K562 (cell line): ENCODE measurements around the gene BCL11A. TPM values are rescaled to one million over a fixed set of nuclear protein-coding genes. Genes with fewer than 3 reads are reported as not detected.

Source experiments
- ATAC-seq: fragments of 200-7000 bp; cut with Tn5 transposase; 3 replicates; pipeline ENCODE4 v1.9.1; 2020; ENCODE audit warnings: moderate library complexity
- BruUV-seq: library from RNA; stranded (reverse); fragments of 400-500 nt; replicated peaks from 2 replicates; lab custom pipeline; 2021; lab: Mats Ljungman, UMichigan
- CTCF ChIA-PET: fragments of 300-600 bp; formaldehyde crosslinking; extraction: SDS; loops from one replicate; lab custom pipeline; 2021; ENCODE audit warnings: low intra/inter-chr PET ratio; lab: Yijun Ruan, JAX
- POLR2A ChIA-PET: fragments of 300-600, 350-650 bp; sonication (Branson Sonifier 250); formaldehyde crosslinking; extraction: SDS; loops from one replicate; lab custom pipeline; 2021; ENCODE audit warnings: antibody characterized with exemption, inconsistent platforms; lab: Yijun Ruan, JAX
- DNase-seq, 4 experiments: peaks; one replicate each; pipeline versions ENCODE4 v3.0.0 to v3.0.0-alpha.2; 2011 to 2018; ENCODE audit warnings: low spot score in 3 of 4, mixed read lengths in 3 of 4; ENCODE audit errors: extremely low read depth in 1 of 4
- FAIRE-seq: peaks from 2 replicates; lab custom pipeline; 2011; peaks lifted over from hg19 to GRCh38; lab: Jason Lieb, UNC
- H2AFZ ChIP-seq: 2 replicates; pipeline ENCODE4 v1.6.0; 2011; ENCODE audit warnings: low read depth, low read length, control low read depth, inconsistent platforms
- H3K27ac ChIP-seq: fragments of 200-600 bp; 3 replicates; pipeline ENCODE4 v1.8.0; 2011; ENCODE audit warnings: low read depth, mild to moderate bottlenecking, control low read depth, inconsistent platforms, low read length, moderate library complexity, mixed read lengths; ENCODE audit errors: extremely low read depth
- H3K27me3 ChIP-seq, 2 experiments: fragments of 300-600 bp in 1 of 2; 2 replicates in 1 of 2; 3 replicates in 1 of 2; pipeline versions ENCODE4 v1.6.0 to v1.8.0; 2011; ENCODE audit warnings: inconsistent platforms in 2 of 2, low read length in 2 of 2, mild to moderate bottlenecking in 1 of 2, mixed read lengths in 1 of 2, moderate library complexity in 1 of 2; ENCODE audit not compliant: control insufficient read depth in 2 of 2, insufficient read depth in 2 of 2
- H3K36me3 ChIP-seq: fragments of 300-600 bp; 3 replicates; pipeline ENCODE4 v1.8.0; 2011; ENCODE audit warnings: mild to moderate bottlenecking, low read length, inconsistent platforms; ENCODE audit not compliant: control insufficient read depth, insufficient read depth
- H3K4me1 ChIP-seq, 2 experiments: fragments of 200-600 bp in 1 of 2; replicated peaks in 1 of 2; 2 replicates in 1 of 2; 3 replicates in 1 of 2; pipeline versions ENCODE4 v1.5.1 to v1.8.0; 2011; ENCODE audit warnings: inconsistent platforms in 2 of 2, low read length in 2 of 2, mild to moderate bottlenecking in 1 of 2, mixed read lengths in 1 of 2, moderate library complexity in 1 of 2; ENCODE audit not compliant: control insufficient read depth in 2 of 2, insufficient read depth in 2 of 2
- H3K4me2 ChIP-seq: 2 replicates; pipeline ENCODE4 v1.6.1; 2011; ENCODE audit warnings: low read length, control low read depth, inconsistent platforms, mixed read lengths; ENCODE audit not compliant: insufficient read depth
- H3K4me3 ChIP-seq: fragments of 200-600 bp; sonication (generic), shearing (Covaris generic); 2 replicates; pipeline ENCODE4 v1.5.1; 2016; ENCODE audit warnings: control low read depth, inconsistent platforms
- H3K79me2 ChIP-seq: fragments of 200-600 bp; 3 replicates; pipeline ENCODE4 v1.8.0; 2011; ENCODE audit warnings: low read length, inconsistent platforms; ENCODE audit not compliant: control insufficient read depth, insufficient read depth
- H3K9ac ChIP-seq, 2 experiments: 2 replicates each; pipeline versions ENCODE4 v1.6.0 to v1.6.1; 2011; ENCODE audit warnings: low read depth in 2 of 2, low read length in 2 of 2, control low read depth in 1 of 2, inconsistent platforms in 1 of 2, mild to moderate bottlenecking in 1 of 2, mixed read lengths in 1 of 2; ENCODE audit not compliant: insufficient read depth in 1 of 2
- H3K9me1 ChIP-seq: one replicate; pipeline ENCODE4 v1.6.0; 2011; ENCODE audit warnings: inconsistent platforms, mild to moderate bottlenecking, low read length, moderate library complexity; ENCODE audit not compliant: control insufficient read depth, insufficient read depth
- H3K9me3 ChIP-seq: replicated peaks from 2 replicates; pipeline ENCODE4 v1.5.1; 2011; ENCODE audit warnings: low read depth, low read length, inconsistent platforms; ENCODE audit not compliant: control insufficient read depth, insufficient read depth
- H4K20me1 ChIP-seq: replicated peaks from 2 replicates; pipeline ENCODE4 v1.6.1; 2011; ENCODE audit warnings: low read length, inconsistent platforms, mixed read lengths; ENCODE audit not compliant: control insufficient read depth, insufficient read depth
- ARHGAP35 ChIP-seq: fragments of 450-650 bp; IDR thresholded peaks from 2 replicates; pipeline ENCODE4 v1.6.1; 2018; ENCODE audit not compliant: partially characterized antibody
- CTBP1 ChIP-seq: fragments of 450-650 bp; IDR thresholded peaks from 2 replicates; pipeline ENCODE4 v1.6.1; 2016; ENCODE audit warnings: borderline replicate concordance
- ETS1 ChIP-seq: conservative IDR thresholded peaks from 2 replicates; pipeline ENCODE4 v1.6.1; 2011; ENCODE audit warnings: low read depth, mild to moderate bottlenecking, low read length; ENCODE audit not compliant: control insufficient read depth
- KDM2B ChIP-seq: fragments of 250-450 bp; sonication (Bioruptor Pico); IDR thresholded peaks from 2 replicates; pipeline ENCODE4 v1.8.0; 2021; ENCODE audit warnings: mild to moderate bottlenecking, moderate library complexity
- MAX ChIP-seq: sonication (generic); formaldehyde crosslinking; IDR thresholded peaks from 2 replicates; pipeline ENCODE4 v1.9.0; 2022; ENCODE audit warnings: mild to moderate bottlenecking, missing genetic modification reagents
- MTA3 ChIP-seq: fragments of 450-650 bp; formaldehyde crosslinking; IDR thresholded peaks from 2 replicates; pipeline ENCODE4 v1.6.1; 2017; ENCODE audit warnings: mild to moderate bottlenecking, borderline replicate concordance
- MTF1 ChIP-seq: fragments of 250-450 bp; sonication (Bioruptor Pico); IDR thresholded peaks from 2 replicates; pipeline ENCODE4 v1.9.0; 2021; ENCODE audit warnings: moderate library complexity, mild to moderate bottlenecking, inconsistent platforms, borderline replicate concordance
- POLR2AphosphoS5 ChIP-seq: IDR thresholded peaks from 2 replicates; pipeline ENCODE4 v1.6.1; 2011; ENCODE audit warnings: mild to moderate bottlenecking, low read depth, low read length, moderate library complexity; ENCODE audit not compliant: control insufficient read depth, insufficient read depth
- RBM14 ChIP-seq: fragments of 200-400 bp; formaldehyde crosslinking; IDR thresholded peaks from 2 replicates; pipeline ENCODE4 v1.6.1; 2018; ENCODE audit warnings: low read depth, mild to moderate bottlenecking, low read length, moderate library complexity, borderline replicate concordance; ENCODE audit not compliant: insufficient read depth
- RBM17 ChIP-seq: fragments of 200-400 bp; formaldehyde crosslinking; IDR thresholded peaks from 2 replicates; pipeline ENCODE4 v1.6.1; 2017; ENCODE audit warnings: low read depth, mild to moderate bottlenecking, low read length, borderline replicate concordance
- SAP30 ChIP-seq: fragments of 200-600 bp; sonication (generic); IDR thresholded peaks from 2 replicates; pipeline ENCODE4 v1.6.1; 2012; ENCODE audit warnings: borderline replicate concordance, low read depth, mild to moderate bottlenecking, moderate library complexity, low read length, control low read depth, inconsistent platforms; ENCODE audit not compliant: insufficient read depth, poor library complexity, severe bottlenecking
- SMAD1 ChIP-seq: fragments of 150-350 bp; IDR thresholded peaks from 2 replicates; pipeline ENCODE4 v1.6.1; 2014; ENCODE audit warnings: low read length, low read depth; ENCODE audit not compliant: partially characterized antibody
- SMC3 ChIP-seq: conservative IDR thresholded peaks from 2 replicates; pipeline ENCODE4 v1.6.1; 2011; ENCODE audit warnings: low read depth, low read length, improper control_type of control experiment; ENCODE audit not compliant: insufficient read depth
- TFAM ChIP-seq: fragments of 250-450 bp; sonication (Bioruptor Pico); conservative IDR thresholded peaks from 2 replicates; pipeline ENCODE4 v1.5.0; 2021; ENCODE audit warnings: mild to moderate bottlenecking, moderate library complexity
- VEZF1 ChIP-seq: fragments of 200-800 bp; sonication (Bioruptor generic); IDR thresholded peaks from 2 replicates; pipeline ENCODE4 v1.6.1; 2017; ENCODE audit warnings: missing genetic modification characterization, missing compliant biosample characterization
- ZNF174 ChIP-seq: fragments of 250-450 bp; sonication (Bioruptor Pico); IDR thresholded peaks from 2 replicates; pipeline ENCODE4 v1.4.0; 2020; ENCODE audit warnings: mild to moderate bottlenecking
- WGBS: fragments of 100-300 bp; shearing (Covaris generic); methylation state at CpG from one replicate; pipeline ENCODE4 v1.1.6; 2016; ENCODE audit warnings: low coverage, mixed read lengths; ENCODE audit not compliant: insufficient coverage; ENCODE audit errors: missing lambda C conversion rate; 5-methylcytosine and 5-hydroxymethylcytosine counted together
- in situ Hi-C: fragments of 300-500 bp; cut with MboI; formaldehyde crosslinking; loops from 4 replicates; pipeline ENCODE4 v1.15.0; 2018; ENCODE audit warnings: inconsistent platforms, mixed read lengths
- intact Hi-C: fragments of 100-400 bp; cut with micrococcal nuclease; formaldehyde crosslinking; loops from 2 replicates; pipeline ENCODE4 v1.14.2; 2022
- polyA plus RNA-seq, 8 experiments: library from polyadenylated mRNA; depleted of rRNA in 4 of 8; stranded (reverse) in 5 of 8; unstranded in 3 of 8; fragments of >200 nt; fragmentation: Nextera tagmentation in 2 of 8; fragmentation: Illumina TruSeq in 1 of 8; extraction: Ambion mirVana in 2 of 8; extraction: Trizol in 1 of 8; gene quantifications; 2 replicates each; pipeline versions ENCODE4 v1.2.1 to v1.2.3, GENCODE V29; 2011 to 2014; ENCODE audit warnings: inconsistent platforms in 1 of 8, missing spikeins in 1 of 8
- total RNA-seq, 7 experiments: library from RNA; depleted of rRNA in 6 of 7; stranded (reverse); fragments of >200 nt in 6 of 7; fragmentation: Illumina TruSeq in 2 of 7; extraction: Trizol in 2 of 7; gene quantifications; 2 replicates each; pipeline versions ENCODE4 v1.2.1 to v1.2.3, GENCODE V29; 2011 to 2021; ENCODE audit warnings: low replicate concordance in 1 of 7

Gene BCL11A
- total and polyA plus RNA-seq, 9 of the 15 experiments (the other 6 are each of a cell fraction or from before 2014, with no cell fraction given): 0.13 TPM; not detected in 8

- H3K9ac ChIP-seq: no peak overlapping the region
- ATAC-seq: no peak
- in situ Hi-C loops (no loop called here), intact Hi-C loops (no loop called here)
- no peaks in the 10 kb centered on the region for H3K9me1 ChIP-seq
- no peak overlapping the region for H3K4me2 ChIP-seq
- no peak overlapping the region for H2AFZ ChIP-seq
- peaks cover 4 to 10% of the 10 kb centered on the region in 2 experiments; a peak in 3 of 5 replicates for H3K27me3 ChIP-seq
- TF ChIP-seq SMC3 (no peak), RBM17 (no peak), ZNF174 (CRISPR knock-in tag) (no peak), ETS1 (no peak), RBM14 (no peak), MTF1 (CRISPR knock-in tag) (no peak), VEZF1 (CRISPR knock-in tag) (no peak), MAX (CRISPR knock-in tag) (no peak), POLR2AphosphoS5 (no peak), SMAD1 (no peak), TFAM (CRISPR knock-in tag) (no peak), ARHGAP35 (no peak), CTBP1 (no peak), KDM2B (no peak), SAP30 (no peak), MTA3 (no peak)
- H3K4me3 ChIP-seq: no peak overlapping the region
- BruUV-seq: no TSS peak
- 0% methylated on average over 2 of the region's 2 CpGs for WGBS
- no peaks in the 10 kb centered on the region for H3K4me1 ChIP-seq
- no peaks in the 10 kb centered on the region for H3K79me2 ChIP-seq
- FAIRE-seq: no peak
- DNase-seq: no peak
- H3K36me3 ChIP-seq: no peaks in the 10 kb centered on the region
- CTCF ChIA-PET: no interaction called here
- POLR2A ChIA-PET: interaction anchor here (0.9 kb wide), 1 partner anchor 12 kb away, joined by 3 read pairs; no protein-coding TSS in a partner anchor
- no peak overlapping the region for H3K27ac ChIP-seq
- no peaks in the 10 kb centered on the region for H3K9me3 ChIP-seq
- no peaks in the 10 kb centered on the region for H4K20me1 ChIP-seq
Observed at GRCh38 chr2:60540074-60540473, 13.4 kb downstream of the BCL11A start.
